OCI-LY7 (cell line): Measurements from ENCODE around the gene LRRN2. TPM values are rescaled to one million over a fixed set of nuclear protein-coding genes. Genes with fewer than 3 reads are reported as not detected.

Experiments used
- BruUV-seq: library from RNA; stranded (reverse); fragments of 400-500 nt; replicated peaks from 2 replicates; lab custom pipeline; 2021; lab: Mats Ljungman, UMichigan
- CTCF ChIA-PET: fragments of 300-600 bp; sonication (Branson Sonifier 250); formaldehyde crosslinking; loops from one replicate; lab custom pipeline; 2022; ENCODE audit warnings: antibody characterized with exemption; ENCODE audit not compliant: unreplicated experiment; lab: Charles Lee
- POLR2A ChIA-PET: fragments of 300-600 bp; sonication (Branson Sonifier 250); formaldehyde crosslinking; loops from one replicate; lab custom pipeline; 2022; ENCODE audit warnings: antibody characterized with exemption; lab: Charles Lee
- DNase-seq: peaks from one replicate; pipeline ENCODE4 v3.0.0-alpha.2; 2015; ENCODE audit warnings: low spot score
- H2AFZ ChIP-seq: fragments of 200-600 bp; sonication (generic), shearing (Covaris generic); 2 replicates; pipeline ENCODE4 v1.6.1; 2014; ENCODE audit warnings: mild to moderate bottlenecking, antibody characterized with exemption, low read length, moderate library complexity
- H3K27ac ChIP-seq: fragments of 200-600 bp; sonication (generic); 2 replicates; pipeline ENCODE4 v1.5.1; 2014; ENCODE audit warnings: mixed run types, low read depth, mild to moderate bottlenecking, moderate library complexity, low read length, inconsistent platforms; ENCODE audit not compliant: poor library complexity, severe bottlenecking
- H3K36me3 ChIP-seq: fragments of 200-600 bp; sonication (generic); 2 replicates; pipeline ENCODE4 v1.6.1; 2014; ENCODE audit warnings: mild to moderate bottlenecking, antibody characterized with exemption, low read length, moderate library complexity, mixed read lengths; ENCODE audit not compliant: insufficient read depth
- H3K4me1 ChIP-seq: fragments of 200-600 bp; sonication (generic); 2 replicates; pipeline ENCODE4 v1.5.1; 2014; ENCODE audit warnings: mild to moderate bottlenecking, low read length; ENCODE audit not compliant: insufficient read depth, poor library complexity, severe bottlenecking
- H3K4me2 ChIP-seq: fragments of 200-600 bp; sonication (generic); 2 replicates; pipeline ENCODE4 v1.6.1; 2014; ENCODE audit warnings: mild to moderate bottlenecking, low read length
- H3K4me3 ChIP-seq: fragments of 200-600 bp; sonication (generic); 2 replicates; pipeline ENCODE4 v1.5.1; 2014; ENCODE audit warnings: mild to moderate bottlenecking, low read depth, low read length; ENCODE audit not compliant: poor library complexity, severe bottlenecking
- H3K79me2 ChIP-seq: fragments of 200-600 bp; sonication (generic); 2 replicates; pipeline ENCODE4 v1.6.1; 2016; ENCODE audit warnings: low read depth, mild to moderate bottlenecking, low read length, moderate library complexity, mixed read lengths; ENCODE audit not compliant: insufficient read depth
- H3K9me2 ChIP-seq: fragments of 200-600 bp; sonication (generic); 2 replicates; pipeline ENCODE4 v1.6.1; 2016; ENCODE audit warnings: mild to moderate bottlenecking, low read length, mixed read lengths; ENCODE audit not compliant: insufficient read depth
- H3K9me3 ChIP-seq: fragments of 200-600 bp; sonication (generic); 2 replicates; pipeline ENCODE4 v1.6.1; 2014; ENCODE audit warnings: mild to moderate bottlenecking, mixed run types, low read length, mixed read lengths
- H4K20me1 ChIP-seq: fragments of 200-600 bp; sonication (generic); 2 replicates; pipeline ENCODE4 v1.6.1; 2014; ENCODE audit warnings: mild to moderate bottlenecking, antibody characterized with exemption, low read length, moderate library complexity, mixed read lengths; ENCODE audit not compliant: insufficient read depth
- CTCF ChIP-seq: fragments of 200-600 bp; sonication (generic); conservative IDR thresholded peaks from 2 replicates; pipeline ENCODE4 v1.5.1; 2014; ENCODE audit warnings: mild to moderate bottlenecking, antibody characterized with exemption, low read length, moderate library complexity, mixed read lengths
- EZH2phosphoT487 ChIP-seq: fragments of 200-600 bp; sonication (generic); IDR thresholded peaks from 2 replicates; pipeline ENCODE4 v1.6.1; 2018; ENCODE audit warnings: low read depth, borderline replicate concordance, mild to moderate bottlenecking, mixed run types, antibody characterized with exemption, low read length, moderate library complexity, mixed read lengths
- intact Hi-C: fragments of 100-400 bp; cut with micrococcal nuclease; formaldehyde crosslinking; loops from one replicate; pipeline ENCODE4 v1.10.0; 2022; ENCODE audit not compliant: unreplicated experiment
- total RNA-seq, 2 experiments: library from RNA; depleted of rRNA in 1 of 2; stranded (reverse); fragments of >200 nt in 1 of 2; shearing (Covaris generic) in 1 of 2; gene quantifications; 2 replicates each; pipeline ENCODE4 v1.2.3, GENCODE V29; 2014 to 2022

LRRN2 gene
- total RNA-seq, 2 experiments from 2014 or later: not detected

- Histone ChIP-seq H4K20me1 (no peaks in the 10 kb centered on the region), H3K9me2 (no peaks in the 10 kb centered on the region), H2AFZ (no peak overlapping the region), H3K4me2 (no peak overlapping the region), H3K4me3 (no peak overlapping the region), H3K4me1 (no peaks in the 10 kb centered on the region), H3K27ac (no peak overlapping the region), H3K79me2 (no peaks in the 10 kb centered on the region), H3K9me3 (no peaks in the 10 kb centered on the region), H3K36me3 (no peaks in the 10 kb centered on the region)
- CTCF ChIA-PET: interaction anchor here (0.7 kb wide), 1 partner anchor 467 kb away, joined by 3 read pairs; no protein-coding TSS in a partner anchor
- no TSS peak for BruUV-seq
- intact Hi-C loops: no loop called here
- POLR2A ChIA-PET: interaction anchor here (0.6 to 1.1 kb wide), 3 partner anchors 21 to 366 kb away, joined by 3 read pairs; no protein-coding TSS in a partner anchor
- no peak for DNase-seq
- TF ChIP-seq EZH2phosphoT487: no peak
- no peak for TF ChIP-seq CTCF
These were observed 11.5 kb downstream of the LRRN2 start for GRCh38 chr1:204673909-204674649.

- H3K4me2 ChIP-seq: no peak overlapping the region
- no peaks in the 10 kb centered on the region for H3K36me3 ChIP-seq
- no peaks in the 10 kb centered on the region for H4K20me1 ChIP-seq
- ChIA-PET POLR2A (interaction anchor here (1.0 to 1.2 kb wide), 3 partner anchors 11 to 87 kb away, joined by 3 to 6 read pairs (median 3); no protein-coding TSS in a partner anchor), CTCF (no interaction called here)
- H3K4me1 ChIP-seq: no peaks in the 10 kb centered on the region
- H3K9me2 ChIP-seq: no peaks in the 10 kb centered on the region
- H2AFZ ChIP-seq: no peak overlapping the region
- TF ChIP-seq EZH2phosphoT487 (no peak), CTCF (no peak)
- no peak overlapping the region for H3K4me3 ChIP-seq
- H3K27ac ChIP-seq: no peak overlapping the region
- no TSS peak for BruUV-seq
- intact Hi-C loops: no loop called here
- DNase-seq: no peak
- H3K79me2 ChIP-seq: no peaks in the 10 kb centered on the region
- H3K9me3 ChIP-seq: no peaks in the 10 kb centered on the region
These were observed 12.3 kb downstream of the LRRN2 start for GRCh38 chr1:204673209-204673608.

- Histone ChIP-seq H3K36me3 (no peaks in the 10 kb centered on the region), H3K27ac (no peak overlapping the region), H3K4me2 (no peak overlapping the region), H4K20me1 (no peaks in the 10 kb centered on the region), H3K79me2 (no peaks in the 10 kb centered on the region), H3K4me1 (no peaks in the 10 kb centered on the region), H3K9me3 (no peaks in the 10 kb centered on the region), H2AFZ (no peak overlapping the region), H3K9me2 (no peaks in the 10 kb centered on the region), H3K4me3 (no peak overlapping the region)
- DNase-seq: no peak
- intact Hi-C loops: no loop called here
- TF ChIP-seq EZH2phosphoT487 (no peak), CTCF (no peak)
- CTCF ChIA-PET: no interaction called here
- POLR2A ChIA-PET: interaction anchor here (1.0 to 1.2 kb wide), 2 partner anchors 11 to 18 kb away, joined by 3 to 6 read pairs; no protein-coding TSS in a partner anchor
- no TSS peak for BruUV-seq
These were observed 12.9 kb downstream of the LRRN2 start for GRCh38 chr1:204672482-204673121.
